ENCODE results near the gene NR6A1.

NR6A1 gene

DNA sequence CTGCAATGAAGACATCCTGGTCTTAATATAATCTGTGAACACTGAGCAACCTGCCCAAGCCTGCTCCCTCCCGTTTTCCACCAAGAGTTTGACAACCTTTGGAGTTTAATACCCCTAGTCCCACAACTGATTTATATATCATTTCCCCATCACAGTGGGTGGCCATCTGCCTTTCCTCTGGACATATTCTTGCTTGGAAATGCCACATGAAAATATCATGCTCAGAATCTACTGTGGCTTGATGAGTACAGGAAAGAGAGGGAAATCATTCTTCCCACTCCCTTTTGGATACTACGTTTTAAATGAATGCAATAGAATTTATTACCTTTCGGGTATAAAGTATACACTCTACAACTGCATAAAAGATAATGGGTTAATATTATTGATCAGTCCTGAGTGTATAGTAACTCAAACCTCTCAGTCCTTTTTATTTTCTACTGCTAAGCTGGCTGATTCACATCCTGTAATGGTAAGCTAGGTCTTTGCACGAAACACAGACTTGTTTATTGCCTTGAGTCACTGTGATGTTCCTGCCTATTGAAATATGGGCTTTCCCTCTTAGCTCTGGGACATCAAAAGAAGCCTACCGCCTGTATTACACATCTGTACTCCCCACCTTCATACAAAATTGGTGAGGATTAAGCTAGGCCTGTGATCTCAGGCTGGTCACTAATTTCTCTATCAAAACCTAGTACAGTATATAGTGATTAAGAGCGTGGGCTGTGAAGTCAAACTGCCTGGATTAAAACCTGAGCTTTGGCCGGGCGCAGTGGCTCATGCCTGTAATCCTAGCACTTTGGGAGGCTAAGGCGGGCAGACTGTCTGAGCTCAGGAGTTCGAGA is 196.4 kb downstream of the NR6A1 start:
- no peak for DNase-seq (ENCODE audit: low spot score)

GRCh38 chr9:124570942-124571666 is 200.0 kb downstream of the NR6A1 start:
- no peak for DNase-seq (ENCODE audit: low spot score)

DNA sequence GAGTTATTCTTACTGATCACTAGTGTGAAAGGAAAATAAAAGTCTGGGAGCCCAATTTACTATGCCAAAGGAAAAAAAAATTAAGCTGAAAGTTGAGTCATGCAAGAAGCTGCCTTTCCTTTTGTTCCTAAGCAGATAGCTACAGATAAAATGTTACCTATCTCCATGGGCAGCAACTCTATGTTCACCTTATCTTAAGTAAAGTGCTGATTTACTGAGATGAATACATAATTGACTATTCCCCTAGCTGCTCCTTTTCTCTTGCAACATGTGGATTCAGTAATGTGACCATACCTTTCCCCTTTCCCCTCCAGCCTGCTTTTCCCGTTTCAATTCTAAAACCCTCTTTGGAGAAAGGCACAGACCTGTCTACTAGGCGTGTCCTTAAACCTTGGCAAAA is 201.2 kb downstream of the NR6A1 start:
- DNase-seq (ENCODE audit: low spot score), result no peak

DNA sequence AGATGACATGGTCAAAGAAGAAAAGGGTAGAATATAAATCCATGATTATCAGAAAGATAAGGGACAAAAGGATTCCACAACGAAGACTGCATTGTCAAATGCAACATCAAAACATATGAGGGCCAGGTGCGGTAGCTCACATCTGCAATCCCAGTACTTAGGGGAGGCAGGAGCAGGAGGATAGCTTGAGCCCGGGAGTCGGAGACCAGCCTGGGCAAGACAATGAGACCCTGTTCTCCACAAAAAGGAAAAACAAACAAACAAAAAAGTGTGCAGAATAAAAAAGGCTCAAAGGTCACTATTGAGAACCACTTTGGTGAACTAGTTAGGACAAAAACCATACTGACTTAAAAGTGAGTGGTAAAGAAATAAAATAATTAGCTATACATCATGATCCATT is 203.7 kb downstream of the NR6A1 start:
- no peak for DNase-seq (ENCODE audit: low spot score)

DNA sequence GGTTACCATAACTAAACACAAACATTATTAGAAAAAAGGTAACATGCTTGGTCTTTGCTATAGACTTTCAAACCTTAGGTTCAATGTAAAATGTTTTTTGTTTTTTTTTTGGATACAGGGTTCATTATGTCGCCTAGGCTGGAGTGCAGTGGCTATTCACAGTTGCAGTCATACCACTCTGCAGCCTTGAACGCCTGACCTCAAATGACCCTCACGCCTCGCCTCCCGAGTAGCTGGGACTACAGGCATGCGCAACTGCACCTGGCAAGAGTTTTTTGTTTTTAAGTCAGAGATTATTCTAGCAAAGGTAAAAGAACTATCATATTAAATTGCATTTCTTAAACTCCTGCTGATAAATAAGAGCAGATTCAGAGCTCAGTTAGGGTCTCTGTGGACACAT is 208.8 kb downstream of the NR6A1 start:
- DNase-seq (ENCODE audit: low spot score), result no peak

GRCh38 chr9:124559871-124560270 is 211.2 kb downstream of the NR6A1 start:
- DNase-seq (ENCODE audit: low spot score), result no peak

GRCh38 chr9:124558777-124559470 is 212.2 kb downstream of the NR6A1 start:
- no peak for DNase-seq (ENCODE audit: low spot score)

DNA sequence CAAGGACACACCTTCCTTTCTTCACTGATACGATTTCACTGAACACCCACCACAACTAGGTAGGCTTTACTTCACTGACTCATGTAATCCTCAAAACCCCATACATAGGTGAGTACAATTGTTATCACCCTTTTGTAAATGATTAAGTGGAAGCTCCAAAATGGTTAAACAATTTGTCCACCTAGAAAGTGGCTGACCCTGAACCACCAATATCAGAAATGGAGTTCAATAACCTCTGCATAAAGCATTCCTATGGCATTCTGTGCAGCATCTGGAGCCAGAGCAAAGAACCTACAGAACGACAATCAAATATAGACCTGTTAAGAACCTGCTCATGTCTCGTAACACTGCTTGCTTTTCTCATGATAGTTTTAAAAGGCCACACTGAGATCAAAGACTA is 213.2 kb downstream of the NR6A1 start:
- DNase-seq (ENCODE audit: low spot score), result no peak

GRCh38 chr9:124555043-124555442 is 216.1 kb downstream of the NR6A1 start:
- no peak for DNase-seq (ENCODE audit: low spot score)

DNA sequence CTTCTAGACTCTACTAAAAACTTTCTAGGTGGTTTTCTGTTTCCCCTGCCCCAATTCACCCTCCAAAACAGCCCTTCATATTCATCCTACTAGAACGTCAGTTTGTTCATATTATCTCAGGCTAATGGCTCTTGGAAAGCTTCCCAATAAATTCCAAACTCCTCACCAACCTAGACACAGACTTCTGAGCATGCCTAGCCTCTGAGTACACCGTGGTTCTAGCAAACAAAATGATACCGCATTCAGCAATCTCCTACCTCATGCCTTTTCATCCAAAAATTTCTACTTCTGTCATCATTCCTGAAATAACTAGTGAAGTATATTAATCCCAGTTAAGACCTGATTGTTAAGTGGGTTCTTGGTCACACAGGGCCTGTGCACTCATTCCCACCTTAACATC is 217.4 kb downstream of the NR6A1 start:
- no peak for DNase-seq (ENCODE audit: low spot score)

DNA sequence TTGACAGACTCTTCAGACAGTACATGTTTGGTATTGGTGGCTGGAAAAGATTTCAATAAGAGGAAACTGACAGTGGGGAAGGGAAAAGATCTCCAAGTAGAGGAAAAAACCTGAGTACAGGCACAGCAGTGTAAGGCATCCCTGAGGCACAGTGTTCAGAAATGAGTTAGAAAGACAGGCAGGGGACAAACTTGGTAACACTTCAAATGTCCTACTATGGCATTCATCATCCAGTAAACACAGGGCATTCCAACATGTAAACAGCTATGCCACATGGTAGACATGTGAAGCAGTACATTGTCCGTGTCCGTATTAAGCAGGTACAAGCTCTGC is 218.9 kb downstream of the NR6A1 start:
- DNase-seq (ENCODE audit: low spot score), result no peak

DNA sequence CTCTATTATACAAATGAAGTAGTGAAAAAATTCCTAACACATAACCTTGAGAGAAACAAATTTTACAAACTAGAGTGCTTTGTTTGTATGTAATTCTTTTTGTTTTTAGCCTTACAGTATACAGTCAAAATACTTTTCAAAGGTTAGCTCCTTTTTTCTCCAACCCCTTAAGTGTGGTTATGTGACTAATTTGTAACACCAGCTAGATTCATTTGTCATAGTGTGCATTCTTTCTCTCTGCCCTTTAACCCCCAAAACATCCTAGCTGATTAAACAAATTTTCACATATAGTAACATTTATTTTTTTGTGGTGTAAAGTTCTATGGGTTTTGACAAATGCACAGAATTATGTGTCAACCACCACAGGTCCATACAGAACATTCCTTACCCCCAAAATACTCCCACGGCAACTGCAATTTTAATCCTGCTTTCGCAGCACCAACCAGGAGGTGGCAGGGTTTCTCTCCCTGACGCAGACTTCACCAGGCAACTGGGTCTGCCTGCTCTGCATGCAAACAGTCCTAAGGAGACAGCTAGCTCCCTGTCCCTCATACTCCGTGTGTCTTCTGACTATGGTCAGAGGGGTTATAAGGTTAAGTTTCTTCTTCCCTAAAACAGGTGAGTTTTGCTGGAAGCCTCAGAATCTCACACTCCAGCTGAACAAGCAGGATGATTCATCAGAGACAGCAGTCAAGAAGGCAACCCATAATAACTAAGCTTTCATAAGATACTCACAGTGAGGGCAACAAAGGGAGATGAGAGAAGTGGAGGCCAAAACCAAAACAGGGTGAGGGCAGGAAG is 219.4 kb downstream of the NR6A1 start:
- DNase-seq (ENCODE audit: low spot score), result peak; percentile 84

DNA sequence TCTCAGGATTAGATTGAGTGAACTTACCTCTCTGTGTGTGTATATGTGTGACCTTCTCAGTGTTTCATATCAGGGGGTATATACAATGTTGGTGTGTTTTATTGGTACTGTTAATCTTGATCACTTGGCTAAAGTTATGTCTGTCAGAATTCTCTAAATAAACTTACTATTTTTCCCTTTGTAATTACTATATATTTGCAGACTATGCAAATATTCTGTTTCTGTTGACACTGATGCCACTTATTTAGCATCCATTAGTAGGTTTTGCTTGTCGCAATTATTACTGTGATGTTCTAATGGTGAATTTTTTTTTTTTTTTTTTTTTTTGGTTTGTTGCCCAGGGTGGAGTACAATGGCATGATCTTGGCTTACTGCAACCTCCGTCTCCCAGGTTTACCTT is 221.0 kb downstream of the NR6A1 start:
- no peak for DNase-seq (ENCODE audit: low spot score)

DNA sequence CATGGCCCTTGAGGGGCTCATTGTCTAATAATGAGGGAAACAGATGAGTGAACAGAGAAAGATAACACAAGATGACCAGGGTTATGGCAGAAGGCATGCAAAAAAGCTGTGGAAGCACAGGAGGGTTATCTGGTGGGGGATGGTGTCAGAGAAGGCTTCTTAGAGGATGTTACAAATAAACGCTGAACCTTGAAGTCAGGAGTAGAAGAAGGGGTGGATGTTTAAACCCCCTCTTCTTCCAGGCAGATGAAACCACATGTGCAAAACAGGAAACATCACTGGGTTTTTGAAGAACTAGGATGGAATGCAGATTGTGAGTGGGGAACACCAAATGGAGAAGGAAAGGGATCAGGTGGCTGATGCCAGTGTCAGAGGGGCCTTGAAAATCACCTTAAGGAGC is 222.1 kb downstream of the NR6A1 start:
- no peak for DNase-seq (ENCODE audit: low spot score)

- DNase-seq (ENCODE audit: low spot score), result no peak
Observed at GRCh38 chr9:124544535-124544934, 226.6 kb downstream of the NR6A1 start.

DNA sequence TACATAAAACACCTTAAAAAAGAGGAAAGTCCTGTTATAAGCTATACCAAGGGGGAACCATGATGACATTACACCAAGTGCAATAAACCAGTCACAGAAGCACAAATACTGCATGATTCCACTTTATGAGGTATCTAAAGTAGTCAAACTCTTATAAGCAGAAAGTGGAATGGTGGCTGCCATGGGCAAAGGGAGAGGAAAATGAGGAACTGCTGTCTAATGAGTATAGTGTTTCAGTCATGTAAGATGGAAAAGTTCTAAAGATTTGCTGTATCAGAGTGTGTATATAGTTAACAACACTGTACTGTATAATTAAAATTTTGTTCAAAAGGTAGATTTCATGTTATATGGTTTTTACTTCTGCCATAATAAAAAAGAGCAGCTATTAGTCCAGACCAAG is 229.3 kb downstream of the NR6A1 start:
- no peak for DNase-seq (ENCODE audit: low spot score)

DNA sequence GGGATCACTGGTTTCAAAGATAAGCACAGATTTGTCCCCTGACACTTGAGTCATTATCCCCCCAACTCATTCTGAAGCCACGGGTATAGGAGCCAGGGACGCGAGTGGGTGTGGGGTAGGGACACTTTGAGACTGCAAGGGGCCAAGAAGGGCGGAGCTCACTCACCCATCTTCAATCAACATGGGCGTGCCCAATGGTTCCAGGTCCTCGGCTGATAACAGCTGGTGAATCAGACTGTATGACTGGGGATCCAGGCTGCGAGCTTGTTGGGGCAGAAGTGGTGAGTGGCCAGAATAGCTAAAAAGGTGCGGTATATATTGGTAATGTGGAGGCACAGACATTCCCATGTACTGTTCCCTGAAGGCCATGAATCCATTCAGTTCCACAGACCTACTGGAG is 233.2 kb downstream of the NR6A1 start:
- no peak for DNase-seq (ENCODE audit: low spot score)

DNA sequence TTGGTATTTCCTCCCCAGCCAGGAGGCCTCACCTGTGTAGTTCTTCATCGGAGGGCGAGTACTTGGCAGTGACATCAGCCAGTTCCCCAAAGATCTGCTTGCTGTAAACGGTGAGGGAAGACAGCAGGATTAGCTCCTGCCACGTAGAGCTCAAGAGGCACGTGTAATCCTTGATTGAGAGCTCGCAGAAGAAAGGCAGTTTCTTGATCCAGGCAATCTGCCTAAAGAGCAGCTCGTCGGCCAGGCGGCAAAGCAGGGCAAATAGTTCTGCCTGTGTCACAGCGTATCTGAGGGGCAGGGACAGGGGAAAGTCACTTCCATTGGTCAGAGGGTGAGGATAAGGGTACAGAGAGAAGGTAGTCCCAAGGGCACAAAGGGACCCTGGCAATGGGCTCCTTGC is 235.3 kb downstream of the NR6A1 start:
- DNase-seq (ENCODE audit: low spot score), result peak; percentile 72

DNA sequence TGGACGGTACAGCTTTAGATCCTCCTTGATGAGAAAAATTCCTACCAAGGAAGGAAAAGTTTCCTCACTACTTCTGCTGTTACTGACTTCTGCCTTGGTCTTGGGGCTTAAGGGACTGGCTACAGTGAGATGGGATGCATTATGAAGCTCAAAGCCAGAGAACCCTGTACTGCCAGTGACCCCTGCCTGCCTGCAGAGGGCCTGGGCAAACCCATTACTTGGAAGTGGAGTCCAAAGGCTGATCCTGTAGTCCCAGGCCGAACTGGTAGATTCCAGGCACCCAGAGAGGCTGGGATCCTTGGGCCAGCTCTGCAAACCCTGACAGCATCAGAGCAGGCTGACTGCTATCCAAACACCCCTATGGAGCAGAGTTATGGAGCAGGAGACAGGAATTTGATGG is 238.2 kb downstream of the NR6A1 start:
- DNase-seq (ENCODE audit: low spot score), result no peak

GRCh38 chr9:124531115-124531514 is 240.0 kb downstream of the NR6A1 start:
- no peak for DNase-seq (ENCODE audit: low spot score)

DNA sequence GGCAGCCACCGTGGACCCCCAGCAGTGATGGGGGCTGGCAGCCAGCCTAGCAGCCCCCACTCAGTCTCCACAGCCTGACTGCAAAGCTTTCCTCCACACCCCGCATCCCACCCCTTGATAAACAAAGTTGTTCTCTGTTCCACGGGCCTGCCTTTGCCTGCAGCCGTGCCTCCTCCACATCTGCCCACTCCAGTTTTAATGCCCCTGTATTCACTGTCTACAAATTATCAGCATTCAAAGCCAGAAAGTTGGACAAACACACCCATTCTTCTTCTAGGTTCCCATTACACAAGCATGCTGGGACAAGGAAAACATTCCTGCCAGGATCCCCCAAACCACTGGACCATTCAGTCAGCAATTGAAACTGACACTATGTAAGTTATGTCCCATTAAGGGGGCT is 240.9 kb downstream of the NR6A1 start:
- no peak for DNase-seq (ENCODE audit: low spot score)

- no peak for DNase-seq (ENCODE audit: low spot score)
Observed at GRCh38 chr9:124527781-124528180, 243.3 kb downstream of the NR6A1 start.
